Ascending aorta (tissue), 2 donors: Measurements from ENCODE around the gene TCERG1L. TPM values are rescaled to one million over a fixed set of nuclear protein-coding genes. Genes with fewer than 3 reads are reported as not detected.

Experiments used
- DNase-seq, 2 donors: peaks; one replicate each; pipeline ENCODE4 v3.0.0-alpha.2; 2019; ENCODE audit warnings: low spot score in 2 of 2
- H3K27ac ChIP-seq, 2 donors: fragments of 200-600 bp; sonication (generic); one replicate each; pipeline ENCODE4 v1.5.1; 2016 to 2017; ENCODE audit warnings: mild to moderate bottlenecking in 1 of 2
- H3K27me3 ChIP-seq: fragments of 200-600 bp; sonication (generic); one replicate; pipeline ENCODE4 v1.5.1; 2017
- H3K36me3 ChIP-seq, 2 donors: fragments of 200-600 bp; sonication (generic); one replicate each; pipeline ENCODE4 v1.5.1; 2016
- H3K4me1 ChIP-seq, 2 donors: fragments of 200-600 bp; sonication (generic); one replicate each; pipeline ENCODE4 v1.5.1; 2016 to 2017; ENCODE audit warnings: mild to moderate bottlenecking in 1 of 2
- H3K4me3 ChIP-seq, 2 donors: fragments of 200-600 bp; sonication (generic); one replicate each; pipeline ENCODE4 v1.5.1; 2016 to 2017; ENCODE audit warnings: mild to moderate bottlenecking in 1 of 2
- H3K9me3 ChIP-seq, 2 donors: fragments of 200-600 bp; sonication (generic); one replicate each; pipeline ENCODE4 v1.5.1; 2016
- intact Hi-C: fragments of 100-400 bp; cut with DNase I; formaldehyde crosslinking; loops from one replicate; pipeline ENCODE4 v1.15.1; 2023
- total RNA-seq: library from RNA; depleted of rRNA; stranded (reverse); fragments of >200 nt; gene quantifications from one replicate; pipeline ENCODE4 v1.1.0, GENCODE V29; 2016
- TF ChIP-seq, protein P1 (sequence below), 3 experiments: fragments of 200-600 bp in 2 of 3; fragments of 450-650 bp in 1 of 3; sonication (generic) in 2 of 3; IDR thresholded peaks; one replicate each; pipeline ENCODE4 v1.5.1; 2016 to 2019; ENCODE audit warnings: antibody characterized with exemption in 3 of 3, mild to moderate bottlenecking in 1 of 3, moderate library complexity in 1 of 3

TCERG1L gene
- total RNA-seq, 1 donor from 2014 or later = not detected

DNA sequence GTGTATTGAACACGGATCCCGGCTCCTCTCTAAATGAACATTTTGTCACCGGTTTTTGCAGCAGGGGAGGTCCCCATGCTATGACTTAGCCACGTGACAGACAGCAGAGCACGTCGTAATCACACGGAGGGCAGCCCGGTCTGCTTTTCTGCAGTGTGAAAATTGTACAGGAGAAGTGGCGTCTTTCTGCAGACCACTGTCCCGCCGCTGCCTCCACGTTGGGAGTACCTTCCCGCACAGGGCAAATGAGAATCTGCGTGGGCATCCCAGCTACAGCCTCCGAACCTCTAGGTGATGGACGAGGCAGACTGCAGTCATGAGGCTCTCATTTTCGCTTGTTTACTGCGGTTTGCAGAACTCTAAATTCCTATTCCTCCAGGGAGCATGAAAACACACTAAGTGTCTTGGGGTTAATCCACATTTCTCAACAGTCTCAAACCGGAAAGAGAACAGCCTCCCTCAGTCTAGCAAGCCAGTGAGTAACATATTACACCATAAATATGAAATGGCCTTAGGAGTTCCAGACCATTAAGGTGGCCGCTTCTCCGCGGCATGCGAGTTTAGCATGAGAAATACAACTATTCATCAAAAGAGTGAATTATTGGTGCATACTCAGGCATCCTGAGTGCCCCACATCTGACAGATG lies 89.8 kb downstream of the TCERG1L start:
- no peaks in the 10 kb centered on the region for H3K36me3 ChIP-seq
- intact Hi-C loops = no loop called here
- DNase-seq = no peak
- no peak overlapping the region for H3K4me3 ChIP-seq
- no peak overlapping the region for H3K27ac ChIP-seq
- H3K27me3 ChIP-seq = no peaks in the 10 kb centered on the region
- no peaks in the 10 kb centered on the region for H3K9me3 ChIP-seq
- TF ChIP-seq, protein P1, sequence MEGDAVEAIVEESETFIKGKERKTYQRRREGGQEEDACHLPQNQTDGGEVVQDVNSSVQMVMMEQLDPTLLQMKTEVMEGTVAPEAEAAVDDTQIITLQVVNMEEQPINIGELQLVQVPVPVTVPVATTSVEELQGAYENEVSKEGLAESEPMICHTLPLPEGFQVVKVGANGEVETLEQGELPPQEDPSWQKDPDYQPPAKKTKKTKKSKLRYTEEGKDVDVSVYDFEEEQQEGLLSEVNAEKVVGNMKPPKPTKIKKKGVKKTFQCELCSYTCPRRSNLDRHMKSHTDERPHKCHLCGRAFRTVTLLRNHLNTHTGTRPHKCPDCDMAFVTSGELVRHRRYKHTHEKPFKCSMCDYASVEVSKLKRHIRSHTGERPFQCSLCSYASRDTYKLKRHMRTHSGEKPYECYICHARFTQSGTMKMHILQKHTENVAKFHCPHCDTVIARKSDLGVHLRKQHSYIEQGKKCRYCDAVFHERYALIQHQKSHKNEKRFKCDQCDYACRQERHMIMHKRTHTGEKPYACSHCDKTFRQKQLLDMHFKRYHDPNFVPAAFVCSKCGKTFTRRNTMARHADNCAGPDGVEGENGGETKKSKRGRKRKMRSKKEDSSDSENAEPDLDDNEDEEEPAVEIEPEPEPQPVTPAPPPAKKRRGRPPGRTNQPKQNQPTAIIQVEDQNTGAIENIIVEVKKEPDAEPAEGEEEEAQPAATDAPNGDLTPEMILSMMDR (IDR thresholded peaks at IDR 0.05) = no peak
- H3K4me1 ChIP-seq = no peaks in the 10 kb centered on the region

DNA sequence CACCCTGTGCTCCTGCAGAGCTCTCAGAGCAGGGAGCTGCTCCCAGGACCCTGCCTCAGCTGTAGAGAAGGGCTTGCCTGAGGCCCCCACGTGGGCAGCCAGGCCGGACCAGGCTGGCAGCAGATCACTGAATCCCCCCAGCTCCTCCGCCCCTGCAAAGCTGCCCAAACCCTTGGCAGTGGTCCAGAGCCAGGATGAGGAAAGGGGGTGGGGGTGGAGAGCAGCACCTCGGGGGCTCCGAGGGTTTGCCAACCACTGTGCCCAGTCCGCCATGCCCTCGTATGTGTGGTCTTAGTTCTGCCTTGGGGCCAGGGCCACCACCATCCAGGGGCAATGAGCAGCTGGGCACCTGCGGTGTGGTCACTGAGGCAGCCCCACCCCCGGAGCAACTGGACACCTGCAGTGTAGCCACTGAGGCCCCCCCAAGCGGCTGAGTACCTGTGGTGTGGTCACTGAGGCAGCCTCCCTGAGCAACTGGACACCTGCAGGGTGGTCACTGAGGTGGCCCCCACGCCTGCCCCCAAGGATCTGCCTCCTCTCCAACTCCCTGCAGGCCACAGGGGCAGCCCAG lies 90.8 kb downstream of the TCERG1L start:
- H3K27ac ChIP-seq = no peak overlapping the region

DNA sequence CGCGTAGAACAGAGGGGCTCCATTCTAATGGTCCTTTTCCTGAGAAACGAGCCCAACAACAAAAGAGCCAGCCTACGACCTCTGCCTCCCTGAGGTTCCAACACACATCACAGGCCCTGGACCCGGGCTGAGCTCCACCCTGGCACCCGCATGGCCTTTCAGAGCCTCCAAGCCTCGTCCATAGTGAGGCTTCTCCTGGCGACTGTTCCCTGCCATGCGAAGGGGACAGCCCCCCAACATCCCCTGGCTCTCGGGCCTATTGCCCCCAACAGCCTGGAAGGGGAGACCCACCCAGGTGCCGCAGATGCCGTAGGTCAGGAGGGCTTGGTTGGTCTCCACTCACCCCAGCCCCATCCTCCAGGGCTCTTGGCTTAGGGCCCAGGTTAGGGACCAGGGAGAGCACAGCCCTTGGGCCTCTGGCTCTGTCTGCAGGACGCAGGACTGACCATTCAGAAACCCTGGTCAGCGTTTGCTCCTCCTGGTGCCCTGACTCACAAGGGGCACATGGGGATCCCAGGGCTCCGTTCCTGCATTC lies 91.5 kb downstream of the TCERG1L start:
- no peak overlapping the region for H3K4me3 ChIP-seq
- H3K27ac ChIP-seq = no peak overlapping the region
- no peaks in the 10 kb centered on the region for H3K36me3 ChIP-seq
- H3K4me1 ChIP-seq = no peaks in the 10 kb centered on the region
- TF ChIP-seq, protein P1 (IDR thresholded peaks at IDR 0.05) = no peak
- H3K9me3 ChIP-seq = no peaks in the 10 kb centered on the region
- no peaks in the 10 kb centered on the region for H3K27me3 ChIP-seq
- DNase-seq = no peak
- intact Hi-C loops = no loop called here

More for the DNA sequence above, 90.8 kb downstream of the TCERG1L start:
- no peaks in the 10 kb centered on the region for H3K27me3 ChIP-seq
- TF ChIP-seq, protein P1 (IDR thresholded peaks at IDR 0.05) = no peak
- DNase-seq = no peak
- intact Hi-C loops = no loop called here
- no peaks in the 10 kb centered on the region for H3K9me3 ChIP-seq
- H3K4me1 ChIP-seq = no peaks in the 10 kb centered on the region
- H3K36me3 ChIP-seq = no peaks in the 10 kb centered on the region
- H3K4me3 ChIP-seq = no peak overlapping the region

DNA sequence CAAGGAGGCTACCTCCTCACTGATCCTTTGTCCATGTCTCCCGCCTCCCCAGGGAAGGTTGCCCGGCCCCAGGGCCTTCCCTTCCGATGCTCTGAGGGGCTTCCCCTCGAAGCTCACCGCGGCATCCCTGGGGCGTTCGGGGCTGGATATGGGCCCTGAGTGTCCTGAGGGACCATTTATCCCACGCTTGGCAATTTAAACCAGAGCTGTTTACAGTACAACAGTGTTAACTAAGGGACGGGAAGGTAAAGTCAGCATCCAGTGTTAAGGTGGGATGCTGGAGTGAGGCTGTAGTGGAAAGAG lies 92.0 kb downstream of the TCERG1L start:
- no peak overlapping the region for H3K4me3 ChIP-seq
- H3K27ac ChIP-seq = no peak overlapping the region
- TF ChIP-seq, protein P1 (IDR thresholded peaks at IDR 0.05) = no peak
- H3K36me3 ChIP-seq = no peaks in the 10 kb centered on the region
- intact Hi-C loops = no loop called here
- H3K27me3 ChIP-seq = no peaks in the 10 kb centered on the region
- no peaks in the 10 kb centered on the region for H3K9me3 ChIP-seq
- no peak for DNase-seq
- no peaks in the 10 kb centered on the region for H3K4me1 ChIP-seq

DNA sequence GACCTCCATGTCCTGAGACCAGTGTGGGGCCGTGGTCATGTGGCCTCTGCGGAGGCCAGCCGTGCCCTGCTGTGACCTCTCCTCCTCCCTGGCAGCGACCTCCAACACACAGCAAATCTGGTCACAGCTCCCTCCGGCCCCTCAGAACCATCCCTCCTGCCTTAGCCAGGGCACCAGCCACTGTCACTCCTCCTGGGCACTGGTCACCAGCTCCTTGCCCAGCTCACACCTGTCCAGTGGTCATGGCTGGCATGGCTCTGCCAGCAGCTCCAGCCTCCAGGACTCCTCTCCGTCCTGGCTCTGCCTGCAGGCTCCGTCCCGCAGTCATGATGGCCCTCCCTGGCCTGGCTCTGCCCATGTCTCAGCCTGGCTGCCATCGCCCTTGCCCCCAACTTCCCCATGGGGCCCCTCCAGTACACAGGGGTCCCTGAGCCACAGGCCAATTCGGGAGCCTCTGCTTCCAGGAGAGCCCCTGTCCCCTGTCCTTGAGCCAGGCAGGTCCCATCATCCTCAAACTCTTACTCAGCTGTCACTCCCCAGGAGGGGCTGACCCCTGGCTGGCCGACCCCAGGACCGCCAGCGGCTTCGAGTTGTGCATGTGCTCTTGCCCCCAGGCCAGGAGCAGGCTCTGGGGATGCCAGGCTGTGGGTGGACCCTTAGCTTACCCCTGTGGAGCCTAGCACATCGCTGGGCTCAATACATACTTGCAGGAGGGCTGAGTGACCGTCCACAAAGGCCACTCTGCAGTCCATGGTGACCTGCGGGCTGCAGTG lies 92.5 kb downstream of the TCERG1L start:
- Histone ChIP-seq H3K27ac (no peak overlapping the region), H3K36me3 (no peaks in the 10 kb centered on the region), H3K4me3 (no peak overlapping the region), H3K27me3 (no peaks in the 10 kb centered on the region), H3K4me1 (no peaks in the 10 kb centered on the region), H3K9me3 (no peaks in the 10 kb centered on the region)
- DNase-seq = no peak
- intact Hi-C loops = no loop called here
- TF ChIP-seq, protein P1 (IDR thresholded peaks at IDR 0.05) = no peak
